HCT116 (cell line): ENCODE data around the gene CELF4. TPM values are rescaled to one million over a fixed set of nuclear protein-coding genes. Genes with fewer than 3 reads are reported as not detected.

Experiments used
- ATAC-seq: fragments of 200-7000 bp; cut with Tn5 transposase; 2 replicates; pipeline ENCODE4 v1.9.1; 2020; ENCODE audit warnings: mild to moderate bottlenecking, moderate library complexity
- BruUV-seq: library from RNA; stranded (reverse); fragments of 400-500 nt; replicated peaks from 2 replicates; lab custom pipeline; 2021; lab: Mats Ljungman, UMichigan
- CTCF ChIA-PET: fragments of 300-600 bp; sonication (Branson Sonifier 250); formaldehyde crosslinking; loops from one replicate; lab custom pipeline; 2021; ENCODE audit warnings: antibody characterized with exemption; lab: Charles Lee
- POLR2A ChIA-PET: fragments of 300-600, 350-600 bp; sonication (Branson Sonifier 250); formaldehyde crosslinking; loops from one replicate; lab custom pipeline; 2021; ENCODE audit warnings: antibody characterized with exemption; lab: Charles Lee
- RAD21 ChIA-PET, 2 experiments: fragments of 300-600 bp; sonication (Branson Sonifier 250); formaldehyde crosslinking; loops; one replicate each; lab custom pipeline; 2023; ENCODE audit warnings: low total read pairs in 2 of 2; ENCODE audit not compliant: uncharacterized antibody in 2 of 2, unreplicated experiment in 2 of 2, low non-redundant PET in 1 of 2; lab: Charles Lee
- DNase-seq: peaks from one replicate; pipeline ENCODE4 v3.0.0-alpha.2; 2010; ENCODE audit warnings: low read depth, low spot score
- H2AFZ ChIP-seq: fragments of 200-600 bp; shearing (Covaris generic), sonication (generic); 2 replicates; pipeline ENCODE4 v1.6.1; 2017; ENCODE audit warnings: low read depth, mixed run types, mixed read lengths, antibody characterized with exemption, low read length; ENCODE audit not compliant: poor library complexity, severe bottlenecking
- H3K27ac ChIP-seq: 2 replicates; pipeline ENCODE4 v1.5.1; 2012; ENCODE audit warnings: low read depth, low read length
- H3K27me3 ChIP-seq: fragments of 200-600 bp; sonication (generic); 2 replicates; pipeline ENCODE4 v1.6.1; 2016; ENCODE audit warnings: mixed run types, low read length, mixed read lengths; ENCODE audit not compliant: insufficient read depth
- H3K36me3 ChIP-seq, 2 experiments: fragments of 200-500 bp in 1 of 2; fragments of 200-600 bp in 1 of 2; sonication (Bioruptor generic) in 1 of 2; sonication (generic) in 1 of 2; 2 replicates each; pipeline versions ENCODE4 v1.5.1 to v1.6.1; 2014 to 2016; ENCODE audit warnings: low read length in 2 of 2, inconsistent platforms in 1 of 2, mixed read lengths in 1 of 2, mixed run types in 1 of 2; ENCODE audit not compliant: insufficient read depth in 2 of 2, control insufficient read depth in 1 of 2
- H3K4me1 ChIP-seq, 2 experiments: fragments of 200-600 bp in 1 of 2; sonication (generic) in 1 of 2; 2 replicates each; pipeline versions ENCODE4 v1.5.1 to v1.6.1; 2012 to 2017; ENCODE audit warnings: low read length in 2 of 2, inconsistent platforms in 1 of 2, mild to moderate bottlenecking in 1 of 2, mixed read lengths in 1 of 2, mixed run types in 1 of 2, moderate library complexity in 1 of 2; ENCODE audit not compliant: insufficient read depth in 2 of 2, control insufficient read depth in 1 of 2
- H3K4me2 ChIP-seq: fragments of 200-600 bp; sonication (generic); 2 replicates; pipeline ENCODE4 v1.6.1; 2017; ENCODE audit warnings: mixed run types, low read length, mixed read lengths
- H3K4me3 ChIP-seq, 2 experiments: fragments of 200-600 bp in 1 of 2; sonication (generic) in 1 of 2; replicated peaks in 1 of 2; 2 replicates each; pipeline ENCODE4 v1.5.1; 2011 to 2016; ENCODE audit warnings: low read length in 2 of 2, control low read depth in 1 of 2, low read depth in 1 of 2, mild to moderate bottlenecking in 1 of 2, mixed read lengths in 1 of 2, mixed run types in 1 of 2
- H3K79me2 ChIP-seq: fragments of 200-600 bp; sonication (generic); 2 replicates; pipeline ENCODE4 v1.6.1; 2017; ENCODE audit warnings: mild to moderate bottlenecking, mixed run types, low read length, moderate library complexity, mixed read lengths; ENCODE audit not compliant: insufficient read depth
- H3K9ac ChIP-seq: fragments of 200-600 bp; sonication (generic); 2 replicates; pipeline ENCODE4 v1.6.1; 2016; ENCODE audit warnings: low read length, mixed read lengths
- H3K9me2 ChIP-seq: fragments of 200-600 bp; sonication (generic), shearing (Covaris generic); 2 replicates; pipeline ENCODE4 v1.6.1; 2017; ENCODE audit warnings: mixed run types, mild to moderate bottlenecking, moderate library complexity; ENCODE audit not compliant: insufficient read depth
- H3K9me3 ChIP-seq, 2 experiments: fragments of 200-500 bp in 1 of 2; fragments of 200-600 bp in 1 of 2; sonication (Bioruptor generic) in 1 of 2; sonication (generic) in 1 of 2; 2 replicates each; pipeline ENCODE4 v1.6.1; 2014 to 2017; ENCODE audit warnings: low read length in 2 of 2, mixed read lengths in 2 of 2, inconsistent platforms in 1 of 2, low read depth in 1 of 2, mild to moderate bottlenecking in 1 of 2, mixed run types in 1 of 2, moderate library complexity in 1 of 2; ENCODE audit not compliant: control insufficient read depth in 1 of 2, insufficient read depth in 1 of 2
- H4K20me1 ChIP-seq: fragments of 200-600 bp; sonication (generic), shearing (Covaris generic); 2 replicates; pipeline ENCODE4 v1.6.1; 2017; ENCODE audit warnings: mixed run types, mild to moderate bottlenecking, moderate library complexity; ENCODE audit not compliant: insufficient read depth
- CTCF ChIP-seq, 3 experiments: fragments of 200-600 bp in 1 of 3; sonication (generic) in 1 of 3; IDR thresholded peaks in 2 of 3; conservative IDR thresholded peaks in 1 of 3; 2 replicates each; pipeline ENCODE4 v1.5.1; 2012 to 2017; ENCODE audit warnings: low read depth in 2 of 3, low read length in 2 of 3, antibody characterized with exemption in 1 of 3, borderline replicate concordance in 1 of 3, control low read depth in 1 of 3, mild to moderate bottlenecking in 1 of 3, mixed read lengths in 1 of 3, mixed run types in 1 of 3, moderate library complexity in 1 of 3; ENCODE audit not compliant: insufficient read depth in 1 of 3
- EGR1 ChIP-seq: IDR thresholded peaks from 2 replicates; pipeline ENCODE4 v1.6.1; 2012; ENCODE audit warnings: low read depth
- EZH2phosphoT487 ChIP-seq: fragments of 200-600 bp; IDR thresholded peaks from 2 replicates; pipeline ENCODE4 v1.6.1; 2018; ENCODE audit warnings: antibody characterized with exemption, borderline replicate concordance
- SIN3A ChIP-seq: IDR thresholded peaks from 2 replicates; pipeline ENCODE4 v1.6.1; 2012; ENCODE audit warnings: low read depth
- ZBTB33 ChIP-seq: IDR thresholded peaks from 2 replicates; pipeline ENCODE4 v1.6.1; 2011; ENCODE audit warnings: mild to moderate bottlenecking, low read length, moderate library complexity; ENCODE audit not compliant: insufficient replicate concordance; ENCODE audit errors: extremely low read depth
- intact Hi-C: fragments of 100-400 bp; cut with micrococcal nuclease; formaldehyde crosslinking; loops from 2 replicates; pipeline ENCODE4 v1.10.0; 2022
- total RNA-seq: library from RNA; stranded (reverse); gene quantifications from one replicate; pipeline ENCODE4 v1.2.1, GENCODE V29; 2021; ENCODE audit not compliant: unreplicated experiment

Gene CELF4
- total RNA-seq, 1 experiment from 2014 or later = not detected

DNA sequence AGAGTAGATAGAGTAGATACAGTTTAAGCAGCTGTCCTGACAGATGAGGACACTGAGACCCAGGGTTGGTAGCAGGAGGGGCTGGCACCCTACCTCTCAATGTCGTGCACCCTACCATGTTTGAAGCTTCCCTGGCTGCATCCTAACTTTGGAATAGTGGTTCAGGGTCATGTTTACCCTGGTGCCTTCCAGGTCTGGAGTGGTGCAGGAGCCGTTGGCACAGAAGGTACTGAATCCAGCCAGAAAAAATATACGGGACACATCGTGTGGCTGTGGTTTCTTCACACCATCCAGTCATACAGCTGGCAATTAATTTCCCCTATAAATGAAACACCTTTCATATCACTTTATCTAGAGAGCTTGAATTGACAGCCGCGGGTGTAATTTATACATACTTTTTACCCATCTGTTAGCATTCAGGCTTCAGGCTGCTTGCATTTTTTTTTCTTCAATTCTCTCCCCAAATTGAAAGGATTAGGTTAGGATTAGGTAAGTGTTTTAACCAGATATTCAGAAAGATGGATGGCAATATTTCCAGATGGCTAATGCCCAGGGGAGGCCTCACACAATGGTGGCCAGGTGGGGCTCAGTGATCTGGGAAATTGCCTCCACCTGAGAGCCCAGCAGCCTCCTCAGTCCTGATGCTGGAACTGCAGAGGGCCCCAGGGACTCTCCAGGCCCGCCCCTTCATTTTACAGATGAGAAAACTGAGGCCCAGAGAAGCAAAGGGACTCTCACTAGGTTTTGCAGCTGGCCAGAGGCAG lies 127.0 kb downstream of the CELF4 start:
- intact Hi-C loops = no loop called here
- Histone ChIP-seq H3K9me2 (no peaks in the 10 kb centered on the region), H3K36me3 (no peaks in the 10 kb centered on the region), H4K20me1 (no peaks in the 10 kb centered on the region), H3K79me2 (no peaks in the 10 kb centered on the region), H3K9ac (no peak overlapping the region), H2AFZ (no peak overlapping the region), H3K27ac (no peak overlapping the region), H3K27me3 (peaks cover 47% of the 10 kb centered on the region; the same call in 1 of the 2 replicates), H3K9me3 (0 out of 4 replicates have a peak, but pooled peaks cover 0 to 3% of the 10 kb centered on the region in 2 experiments), H3K4me1 (peaks cover 9 to 19% of the 10 kb centered on the region in 2 experiments; a peak in 3 of 4 replicates), H3K4me3 (no peak overlapping the region), H3K4me2 (no peak overlapping the region)
- CTCF ChIA-PET = no interaction called here
- POLR2A ChIA-PET = no interaction called here
- BruUV-seq = no TSS peak
- ATAC-seq = no peak
- TF ChIP-seq SIN3A (no peak), ZBTB33 (no peak), EGR1 (no peak), CTCF (IDR thresholded peaks at IDR 0.05 in 2 of 3, conservative IDR thresholded peaks at IDR 0.05 in 1 of 3; ENCODE audit: borderline replicate concordance in 1 of 3, insufficient read depth in 1 of 3, low read depth in 2 of 3, low read length in 2 of 3) (no peak), EZH2phosphoT487 (no peak)
- RAD21 ChIA-PET = no interaction called here
- no peak for DNase-seq
